ENCODE results near the gene CARD19.

The CARD19 gene

DNA sequence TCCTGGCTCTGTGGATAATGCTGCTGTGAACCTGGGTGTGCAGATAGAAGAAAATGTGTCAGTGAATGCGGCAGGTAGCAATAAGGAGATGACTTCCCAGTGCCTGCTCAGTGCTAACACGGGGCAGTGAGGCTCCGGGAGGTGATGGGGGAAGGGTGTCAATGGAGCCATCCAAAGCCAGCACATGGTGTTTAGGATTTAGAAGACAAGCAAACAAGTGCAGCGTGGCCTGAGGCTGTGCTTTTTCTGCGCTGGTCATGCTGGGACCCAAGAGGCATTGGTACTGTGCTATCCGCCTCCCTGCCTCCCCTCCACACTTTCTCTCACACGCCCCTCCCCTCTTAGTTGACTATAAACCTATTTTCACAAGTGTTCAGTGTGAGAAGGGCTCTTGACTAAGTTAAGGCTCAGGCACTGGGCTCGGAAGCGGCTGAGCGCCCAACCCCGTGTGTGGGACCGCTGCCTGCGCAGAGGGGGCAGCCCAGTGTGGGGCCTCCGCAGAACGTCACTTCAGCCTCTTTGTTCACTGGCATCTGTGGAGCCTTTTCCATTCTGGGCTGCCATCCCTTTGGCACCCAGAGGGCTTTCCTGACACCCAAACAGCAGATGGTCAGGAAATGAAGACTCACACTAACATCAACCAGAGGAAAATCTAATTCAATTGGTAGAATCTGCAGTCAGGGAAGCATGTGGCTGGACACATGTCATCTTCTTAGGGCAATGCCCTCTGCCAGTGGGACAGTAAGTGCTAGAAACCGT lies 59.9 kb downstream of the CARD19 start:
- no peak for DNase-seq (ENCODE audit: low read depth, low spot score)

DNA sequence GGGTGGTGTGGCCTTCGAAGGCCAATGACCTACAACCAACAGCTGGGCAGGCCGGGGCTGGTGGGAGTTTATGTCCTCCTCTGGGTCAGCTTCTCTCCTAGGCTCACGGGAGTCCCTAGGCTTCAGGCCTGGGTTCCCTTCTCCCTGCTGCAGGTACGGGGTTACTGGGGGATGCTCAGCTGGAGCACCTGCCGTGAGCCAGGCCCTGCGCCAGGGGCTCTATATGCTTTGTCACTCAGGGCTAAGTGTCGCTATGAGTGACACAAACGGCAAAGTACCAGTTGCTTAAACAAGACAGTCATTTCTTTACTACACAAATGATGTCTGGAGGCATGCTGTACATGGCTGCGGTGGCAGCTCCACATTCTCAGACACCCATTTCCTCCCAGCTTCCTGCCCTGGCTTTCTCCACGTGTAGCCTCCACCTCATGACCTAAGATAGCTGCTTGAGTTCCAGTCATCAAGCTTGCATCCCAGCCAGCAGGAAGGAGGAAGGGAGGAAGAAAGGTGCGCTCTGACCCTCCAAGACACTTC lies 60.5 kb downstream of the CARD19 start:
- DNase-seq (ENCODE audit: low read depth, low spot score) = no peak

GRCh38 chr9:93159601-93160471 lies 63.8 kb downstream of the CARD19 start:
- DNase-seq (ENCODE audit: low read depth, low spot score) = peak; percentile 95

DNA sequence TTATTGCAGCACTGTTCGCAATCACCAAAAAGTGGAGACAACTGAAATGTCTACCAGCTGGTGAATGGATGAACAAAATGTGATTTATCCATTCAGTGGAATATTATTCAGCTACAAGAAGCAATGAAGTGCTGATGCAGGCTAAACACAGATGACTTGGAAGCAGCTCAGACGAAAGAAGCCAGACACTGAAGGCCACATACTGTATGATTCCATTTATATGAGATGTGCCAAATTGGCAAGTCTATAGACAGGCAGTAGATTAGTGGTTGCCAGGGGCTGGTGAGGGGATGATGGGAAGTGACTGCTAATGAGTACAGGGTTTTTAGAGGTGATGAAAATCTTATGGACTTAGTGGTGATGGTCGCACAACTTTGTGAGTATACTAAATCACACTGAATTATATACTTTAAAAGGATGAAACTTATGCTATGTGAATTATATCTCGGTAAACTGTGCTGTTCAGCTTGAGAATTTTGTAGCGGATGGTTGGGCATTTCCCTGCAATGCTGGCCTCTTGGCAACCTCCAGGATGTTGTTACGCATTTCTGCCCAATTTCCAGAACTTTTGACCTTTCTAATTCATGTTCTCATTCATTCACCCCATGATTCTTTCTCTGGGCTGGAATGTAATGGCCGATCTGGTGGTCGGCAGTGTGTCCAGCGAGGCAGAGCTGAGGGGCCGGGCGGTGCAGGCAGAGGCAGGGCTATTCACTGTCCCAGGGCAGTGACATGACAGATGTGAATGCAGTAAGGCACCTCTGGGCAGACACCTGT lies 66.0 kb downstream of the CARD19 start:
- peak; percentile 81 for DNase-seq (ENCODE audit: low read depth, low spot score)
